G401 (cell line): ENCODE measurements around the gene EIF4A2. TPM values are rescaled to one million over a fixed set of nuclear protein-coding genes. Genes with fewer than 3 reads are reported as not detected.

Source experiments
- total RNA-seq: library from RNA; depleted of rRNA; stranded (reverse); fragments of >200 nt; shearing (Covaris generic); gene quantifications from 2 replicates; pipeline ENCODE4 v1.2.3, GENCODE V29; 2014; rRNA removed

The EIF4A2 gene
- total RNA-seq, 1 experiment from 2014 or later: 286 TPM

Other genes with a start within 250 kb of the EIF4A2 start
- 0.37 and 2.0 TPM in 2 replicates for gene CRYGS, start 239.2 kb upstream of the EIF4A2 start, total RNA-seq
- 27.7 and 37.1 TPM in 2 replicates for gene TBCCD1, start 216.2 kb upstream of the EIF4A2 start, total RNA-seq
- gene DNAJB11, start 212.9 kb upstream of the EIF4A2 start, total RNA-seq: 41.7 and 78.6 TPM in 2 replicates
- gene AHSG, start 170.5 kb upstream of the EIF4A2 start, total RNA-seq: not detected in 2 replicates
- gene FETUB, start 143.2 kb upstream of the EIF4A2 start, total RNA-seq: not detected in 2 replicates
- gene HRG, start 117.6 kb upstream of the EIF4A2 start, total RNA-seq: not detected in 2 replicates
- not detected in 2 replicates for gene KNG1, start 66.2 kb upstream of the EIF4A2 start, total RNA-seq
- 53.7 and 76.8 TPM in 2 replicates for gene RFC4, start 22.9 kb downstream of the EIF4A2 start, total RNA-seq
- not detected in 2 replicates for gene ADIPOQ, start 59.1 kb downstream of the EIF4A2 start, total RNA-seq
- gene ST6GAL1, start 146.9 kb downstream of the EIF4A2 start, total RNA-seq: 3.6 and 11.8 TPM in 2 replicates